GM12878 (cell line): ENCODE measurements around the gene NUTM2F. TPM values are rescaled to one million over a fixed set of nuclear protein-coding genes. Genes with fewer than 3 reads are reported as not detected.

ENCODE experiments used
- BRCA1 ChIP-seq: IDR thresholded peaks from 2 replicates; pipeline ENCODE4 v1.6.1; 2011; ENCODE audit warnings: low read depth, low read length, improper control_type of control experiment
- CBX5 ChIP-seq: sonication (generic); IDR thresholded peaks from 2 replicates; pipeline ENCODE4 v1.6.1; 2016; ENCODE audit warnings: low read depth, moderate library complexity, mild to moderate bottlenecking, inconsistent platforms
- ESRRA ChIP-seq: IDR thresholded peaks from 2 replicates; pipeline ENCODE4 v1.6.1; 2012; ENCODE audit warnings: mild to moderate bottlenecking, low read length, improper control_type of control experiment
- IKZF1 ChIP-seq: fragments of 450-650 bp; conservative IDR thresholded peaks from 2 replicates; pipeline ENCODE4 v1.6.1; 2017; ENCODE audit warnings: antibody characterized with exemption, mild to moderate bottlenecking
- NR2F1 ChIP-seq: fragments of 450-650 bp; conservative IDR thresholded peaks from 2 replicates; pipeline ENCODE4 v1.6.1; 2017; ENCODE audit warnings: mild to moderate bottlenecking
- polyA plus RNA-seq, 11 experiments: library from polyadenylated mRNA; depleted of rRNA in 4 of 11; unstranded in 6 of 11; stranded (reverse) in 5 of 11; fragments of >200 nt; fragmentation: Nextera tagmentation in 4 of 11; fragmentation: Illumina TruSeq in 1 of 11; extraction: Ambion mirVana in 4 of 11; extraction: Trizol in 1 of 11; gene quantifications; 1 replicate in 1 of 11; 2 replicates in 10 of 11; pipeline versions ENCODE4 v1.2.1 to v1.2.3, GENCODE V29; 2011 to 2016; ENCODE audit warnings: inconsistent platforms in 2 of 11, missing spikeins in 2 of 11, low read depth in 1 of 11
- total RNA-seq, 4 experiments: library from RNA; depleted of rRNA in 3 of 4; stranded (reverse); fragments of >200 nt in 3 of 4; fragmentation: Illumina TruSeq in 1 of 4; extraction: Trizol in 1 of 4; gene quantifications; 2 replicates each; pipeline versions ENCODE4 v1.2.1 to v1.2.3, GENCODE V29; 2013 to 2021
- TF ChIP-seq, protein P1 (sequence below): fragments of 450-650 bp; formaldehyde crosslinking; IDR thresholded peaks from 2 replicates; pipeline ENCODE4 v1.4.0; 2020; ENCODE audit warnings: mild to moderate bottlenecking, moderate library complexity
- TF ChIP-seq, protein P2 (sequence below): fragments of 450-650 bp; formaldehyde crosslinking; IDR thresholded peaks from 2 replicates; pipeline ENCODE4 v1.4.0; 2022; ENCODE audit warnings: mild to moderate bottlenecking, moderate library complexity
- TF ChIP-seq, protein P3 (sequence below): fragments of 450-650 bp; IDR thresholded peaks from 2 replicates; pipeline ENCODE4 v1.6.1; 2016; ENCODE audit warnings: mild to moderate bottlenecking, moderate library complexity, borderline replicate concordance

Gene NUTM2F
- total and polyA plus RNA-seq, 10 of the 15 experiments (the other 5 are each of a cell fraction or from before 2014, with no cell fraction given) = not detected

DNA sequence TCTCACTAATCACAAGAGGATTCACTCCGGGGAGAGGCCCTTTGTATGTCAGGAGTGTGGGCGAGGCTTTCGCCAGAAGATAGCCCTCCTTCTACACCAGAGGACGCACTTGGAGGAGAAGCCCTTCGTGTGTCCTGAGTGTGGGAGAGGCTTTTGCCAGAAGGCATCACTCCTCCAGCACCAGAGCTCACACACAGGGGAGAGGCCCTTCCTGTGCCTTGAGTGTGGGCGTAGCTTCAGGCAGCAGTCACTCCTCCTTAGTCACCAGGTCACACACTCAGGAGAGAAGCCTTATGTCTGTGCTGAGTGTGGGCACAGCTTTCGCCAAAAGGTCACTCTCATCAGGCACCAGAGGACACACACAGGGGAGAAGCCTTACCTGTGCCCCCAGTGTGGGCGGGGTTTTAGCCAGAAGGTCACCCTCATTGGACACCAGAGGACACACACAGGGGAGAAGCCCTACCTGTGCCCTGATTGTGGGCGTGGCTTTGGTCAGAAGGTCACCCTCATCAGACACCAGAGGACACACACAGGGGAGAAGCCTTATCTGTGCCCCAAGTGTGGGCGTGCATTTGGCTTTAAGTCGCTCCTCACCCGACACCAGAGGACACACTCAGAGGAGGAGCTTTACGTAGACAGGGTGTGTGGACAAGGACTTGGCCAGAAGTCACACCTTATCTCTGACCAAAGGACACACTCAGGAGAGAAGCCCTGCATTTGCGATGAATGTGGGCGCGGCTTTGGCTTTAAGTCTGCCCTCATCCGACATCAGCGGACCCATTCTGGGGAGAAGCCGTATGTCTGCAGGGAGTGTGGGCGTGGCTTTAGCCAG is 27.8 kb downstream of the NUTM2F start (continued):
- TF ChIP-seq, protein P1, sequence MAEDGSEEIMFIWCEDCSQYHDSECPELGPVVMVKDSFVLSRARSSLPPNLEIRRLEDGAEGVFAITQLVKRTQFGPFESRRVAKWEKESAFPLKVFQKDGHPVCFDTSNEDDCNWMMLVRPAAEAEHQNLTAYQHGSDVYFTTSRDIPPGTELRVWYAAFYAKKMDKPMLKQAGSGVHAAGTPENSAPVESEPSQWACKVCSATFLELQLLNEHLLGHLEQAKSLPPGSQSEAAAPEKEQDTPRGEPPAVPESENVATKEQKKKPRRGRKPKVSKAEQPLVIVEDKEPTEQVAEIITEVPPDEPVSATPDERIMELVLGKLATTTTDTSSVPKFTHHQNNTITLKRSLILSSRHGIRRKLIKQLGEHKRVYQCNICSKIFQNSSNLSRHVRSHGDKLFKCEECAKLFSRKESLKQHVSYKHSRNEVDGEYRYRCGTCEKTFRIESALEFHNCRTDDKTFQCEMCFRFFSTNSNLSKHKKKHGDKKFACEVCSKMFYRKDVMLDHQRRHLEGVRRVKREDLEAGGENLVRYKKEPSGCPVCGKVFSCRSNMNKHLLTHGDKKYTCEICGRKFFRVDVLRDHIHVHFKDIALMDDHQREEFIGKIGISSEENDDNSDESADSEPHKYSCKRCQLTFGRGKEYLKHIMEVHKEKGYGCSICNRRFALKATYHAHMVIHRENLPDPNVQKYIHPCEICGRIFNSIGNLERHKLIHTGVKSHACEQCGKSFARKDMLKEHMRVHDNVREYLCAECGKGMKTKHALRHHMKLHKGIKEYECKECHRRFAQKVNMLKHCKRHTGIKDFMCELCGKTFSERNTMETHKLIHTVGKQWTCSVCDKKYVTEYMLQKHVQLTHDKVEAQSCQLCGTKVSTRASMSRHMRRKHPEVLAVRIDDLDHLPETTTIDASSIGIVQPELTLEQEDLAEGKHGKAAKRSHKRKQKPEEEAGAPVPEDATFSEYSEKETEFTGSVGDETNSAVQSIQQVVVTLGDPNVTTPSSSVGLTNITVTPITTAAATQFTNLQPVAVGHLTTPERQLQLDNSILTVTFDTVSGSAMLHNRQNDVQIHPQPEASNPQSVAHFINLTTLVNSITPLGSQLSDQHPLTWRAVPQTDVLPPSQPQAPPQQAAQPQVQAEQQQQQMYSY = no peak
- TF ChIP-seq BRCA1 (no peak), IKZF1 (no peak), CBX5 (no peak), NR2F1 (no peak), ESRRA (no peak)
- TF ChIP-seq, protein P2, sequence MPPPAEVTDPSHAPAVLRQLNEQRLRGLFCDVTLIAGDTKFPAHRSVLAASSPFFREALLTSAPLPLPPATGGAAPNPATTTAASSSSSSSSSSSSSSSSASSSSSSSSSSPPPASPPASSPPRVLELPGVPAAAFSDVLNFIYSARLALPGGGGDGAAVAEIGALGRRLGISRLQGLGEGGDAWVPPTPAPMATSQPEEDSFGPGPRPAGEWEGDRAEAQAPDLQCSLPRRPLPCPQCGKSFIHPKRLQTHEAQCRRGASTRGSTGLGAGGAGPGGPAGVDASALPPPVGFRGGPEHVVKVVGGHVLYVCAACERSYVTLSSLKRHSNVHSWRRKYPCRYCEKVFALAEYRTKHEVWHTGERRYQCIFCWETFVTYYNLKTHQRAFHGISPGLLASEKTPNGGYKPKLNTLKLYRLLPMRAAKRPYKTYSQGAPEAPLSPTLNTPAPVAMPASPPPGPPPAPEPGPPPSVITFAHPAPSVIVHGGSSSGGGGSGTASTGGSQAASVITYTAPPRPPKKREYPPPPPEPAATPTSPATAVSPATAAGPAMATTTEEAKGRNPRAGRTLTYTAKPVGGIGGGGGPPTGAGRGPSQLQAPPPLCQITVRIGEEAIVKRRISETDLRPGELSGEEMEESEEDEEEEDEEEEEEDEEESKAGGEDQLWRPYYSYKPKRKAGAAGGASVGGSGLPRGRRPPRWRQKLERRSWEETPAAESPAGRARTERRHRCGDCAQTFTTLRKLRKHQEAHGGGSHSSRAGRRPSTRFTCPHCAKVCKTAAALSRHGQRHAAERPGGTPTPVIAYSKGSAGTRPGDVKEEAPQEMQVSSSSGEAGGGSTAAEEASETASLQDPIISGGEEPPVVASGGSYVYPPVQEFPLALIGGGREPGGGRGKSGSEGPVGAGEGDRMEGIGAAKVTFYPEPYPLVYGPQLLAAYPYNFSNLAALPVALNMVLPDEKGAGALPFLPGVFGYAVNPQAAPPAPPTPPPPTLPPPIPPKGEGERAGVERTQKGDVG (CRISPR knock-in tag) = no peak
- TF ChIP-seq, protein P3, sequence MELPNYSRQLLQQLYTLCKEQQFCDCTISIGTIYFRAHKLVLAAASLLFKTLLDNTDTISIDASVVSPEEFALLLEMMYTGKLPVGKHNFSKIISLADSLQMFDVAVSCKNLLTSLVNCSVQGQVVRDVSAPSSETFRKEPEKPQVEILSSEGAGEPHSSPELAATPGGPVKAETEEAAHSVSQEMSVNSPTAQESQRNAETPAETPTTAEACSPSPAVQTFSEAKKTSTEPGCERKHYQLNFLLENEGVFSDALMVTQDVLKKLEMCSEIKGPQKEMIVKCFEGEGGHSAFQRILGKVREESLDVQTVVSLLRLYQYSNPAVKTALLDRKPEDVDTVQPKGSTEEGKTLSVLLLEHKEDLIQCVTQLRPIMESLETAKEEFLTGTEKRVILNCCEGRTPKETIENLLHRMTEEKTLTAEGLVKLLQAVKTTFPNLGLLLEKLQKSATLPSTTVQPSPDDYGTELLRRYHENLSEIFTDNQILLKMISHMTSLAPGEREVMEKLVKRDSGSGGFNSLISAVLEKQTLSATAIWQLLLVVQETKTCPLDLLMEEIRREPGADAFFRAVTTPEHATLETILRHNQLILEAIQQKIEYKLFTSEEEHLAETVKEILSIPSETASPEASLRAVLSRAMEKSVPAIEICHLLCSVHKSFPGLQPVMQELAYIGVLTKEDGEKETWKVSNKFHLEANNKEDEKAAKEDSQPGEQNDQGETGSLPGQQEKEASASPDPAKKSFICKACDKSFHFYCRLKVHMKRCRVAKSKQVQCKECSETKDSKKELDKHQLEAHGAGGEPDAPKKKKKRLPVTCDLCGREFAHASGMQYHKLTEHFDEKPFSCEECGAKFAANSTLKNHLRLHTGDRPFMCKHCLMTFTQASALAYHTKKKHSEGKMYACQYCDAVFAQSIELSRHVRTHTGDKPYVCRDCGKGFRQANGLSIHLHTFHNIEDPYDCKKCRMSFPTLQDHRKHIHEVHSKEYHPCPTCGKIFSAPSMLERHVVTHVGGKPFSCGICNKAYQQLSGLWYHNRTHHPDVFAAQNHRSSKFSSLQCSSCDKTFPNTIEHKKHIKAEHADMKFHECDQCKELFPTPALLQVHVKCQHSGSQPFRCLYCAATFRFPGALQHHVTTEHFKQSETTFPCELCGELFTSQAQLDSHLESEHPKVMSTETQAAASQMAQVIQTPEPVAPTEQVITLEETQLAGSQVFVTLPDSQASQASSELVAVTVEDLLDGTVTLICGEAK = no peak
